C1 segment of cervical spinal cord (tissue), 14 donors: Measurements from ENCODE around the gene CCR2.
"Not testable (repeated sequence)": the region's sequence is repeated elsewhere in the genome, so short reads cannot be mapped to it uniquely, and the experiment has no call there.

Source experiments
- DNase-seq, 14 donors: peaks; one replicate each; lab custom pipeline; 2025; lab: John Stamatoyannopoulos, UW

The CCR2 gene

DNA sequence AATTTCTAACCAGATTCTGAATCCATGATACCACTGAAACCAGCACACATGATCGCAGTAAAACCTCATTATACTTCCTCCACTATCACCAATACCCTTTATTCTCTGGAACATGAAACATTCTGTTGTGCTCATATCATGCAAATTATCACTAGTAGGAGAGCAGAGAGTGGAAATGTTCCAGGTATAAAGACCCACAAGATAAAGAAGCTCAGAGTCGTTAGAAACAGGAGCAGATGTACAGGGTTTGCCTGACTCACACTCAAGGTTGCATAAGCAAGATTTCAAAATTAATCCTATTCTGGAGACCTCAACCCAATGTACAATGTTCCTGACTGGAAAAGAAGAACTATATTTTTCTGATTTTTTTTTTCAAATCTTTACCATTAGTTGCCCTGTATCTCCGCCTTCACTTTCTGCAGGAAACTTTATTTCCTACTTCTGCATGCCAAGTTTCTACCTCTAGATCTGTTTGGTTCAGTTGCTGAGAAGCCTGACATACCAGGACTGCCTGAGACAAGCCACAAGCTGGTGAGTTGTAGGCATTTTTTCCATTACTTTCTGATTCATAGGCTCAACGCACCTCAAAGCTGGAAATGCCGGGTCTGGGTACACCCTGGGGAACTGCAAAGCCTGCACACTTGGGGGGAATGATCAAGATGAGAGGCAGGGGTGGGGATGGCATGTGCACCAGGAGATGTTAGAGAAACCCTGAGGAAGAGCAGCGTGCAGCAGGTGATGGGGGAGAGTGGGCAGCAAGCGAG, at the start of gene CCR2:
TSS of gene CCR2 (plus strand) at position 465 of the 764 bp plus-strand sequence. CDS start 3,417 bp downstream, outside the sequence.
- DNase-seq: no peak

DNA sequence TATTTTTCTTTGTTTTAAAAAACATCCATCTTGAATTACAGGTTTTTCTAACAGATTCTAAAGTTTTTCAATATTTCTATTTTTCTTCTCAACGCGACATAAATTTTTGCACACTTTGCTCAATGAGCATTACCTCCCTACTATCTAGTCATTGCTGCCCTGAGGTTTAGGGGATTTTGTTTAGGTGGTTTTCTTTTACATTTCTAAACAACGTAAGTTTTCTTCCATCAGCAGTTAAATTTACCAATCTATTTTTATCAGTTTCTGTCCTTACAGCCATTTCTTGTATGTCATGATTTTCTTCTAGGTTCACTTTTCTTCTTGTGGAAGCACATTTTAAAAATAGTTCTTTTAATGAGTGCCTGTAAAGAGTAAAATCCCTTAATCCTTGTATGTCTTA, 49.2 kb upstream of the CCR2 start:
- DNase-seq: no peak

DNA sequence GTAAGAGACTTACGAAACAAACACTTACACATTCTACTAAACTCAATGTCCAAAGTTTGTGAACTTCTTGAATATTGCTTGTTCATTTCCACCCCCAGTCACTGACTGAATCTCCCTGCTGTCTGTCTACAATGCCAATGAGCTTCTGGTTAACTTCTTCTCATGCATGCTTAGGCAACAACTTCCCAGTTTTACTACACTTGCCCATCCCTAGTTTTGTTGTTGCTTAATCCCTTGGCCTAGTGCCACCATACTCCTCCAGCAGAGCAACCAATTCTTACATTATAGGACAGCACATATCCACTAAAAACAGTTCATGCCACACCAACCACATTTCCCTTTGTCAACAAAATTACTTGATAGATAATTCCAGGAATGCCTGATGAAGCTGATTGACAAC, 40.9 kb upstream of the CCR2 start:
- DNase-seq: peak in 4 of 14 donors; percentile 4 to 19 (median 15)

DNA sequence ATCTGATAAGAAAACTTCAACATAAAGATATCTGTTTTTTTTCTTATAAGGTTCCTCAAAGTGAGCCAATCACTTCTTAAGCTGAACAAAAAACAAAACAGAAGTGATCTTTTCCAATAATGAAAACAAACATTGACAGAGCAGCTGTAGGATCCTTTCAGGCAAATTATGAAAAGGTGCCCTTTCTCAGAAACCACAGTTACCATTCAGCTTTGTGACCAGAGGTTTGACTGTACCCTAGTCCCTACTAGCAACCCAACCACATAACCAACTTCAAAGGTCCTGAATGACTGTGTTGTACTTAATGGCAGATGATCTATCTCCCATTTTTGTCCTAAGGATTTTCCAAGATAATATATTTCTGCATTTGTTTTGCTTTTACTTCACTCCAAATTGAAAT, 39.4 kb upstream of the CCR2 start:
- DNase-seq: no peak

DNA sequence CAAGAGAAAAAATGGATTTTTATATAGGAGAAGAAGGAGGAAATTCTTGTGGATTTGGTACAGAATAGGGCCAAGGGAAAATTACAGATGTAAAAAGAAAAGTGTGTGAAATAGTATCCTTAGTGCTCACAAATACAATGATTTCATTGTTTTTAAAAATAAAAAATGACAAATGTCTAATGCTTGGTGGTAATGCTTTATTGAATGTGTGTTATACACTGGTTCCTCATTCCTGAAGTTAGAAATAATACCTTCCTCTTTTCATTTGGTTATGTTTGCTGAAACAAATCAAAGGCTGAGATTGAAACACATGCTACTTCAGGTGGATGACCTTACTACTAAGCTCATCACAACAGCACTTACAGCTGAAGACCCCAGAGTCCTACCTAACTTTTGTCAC, 37.7 kb upstream of the CCR2 start:
- DNase-seq: no peak

DNA sequence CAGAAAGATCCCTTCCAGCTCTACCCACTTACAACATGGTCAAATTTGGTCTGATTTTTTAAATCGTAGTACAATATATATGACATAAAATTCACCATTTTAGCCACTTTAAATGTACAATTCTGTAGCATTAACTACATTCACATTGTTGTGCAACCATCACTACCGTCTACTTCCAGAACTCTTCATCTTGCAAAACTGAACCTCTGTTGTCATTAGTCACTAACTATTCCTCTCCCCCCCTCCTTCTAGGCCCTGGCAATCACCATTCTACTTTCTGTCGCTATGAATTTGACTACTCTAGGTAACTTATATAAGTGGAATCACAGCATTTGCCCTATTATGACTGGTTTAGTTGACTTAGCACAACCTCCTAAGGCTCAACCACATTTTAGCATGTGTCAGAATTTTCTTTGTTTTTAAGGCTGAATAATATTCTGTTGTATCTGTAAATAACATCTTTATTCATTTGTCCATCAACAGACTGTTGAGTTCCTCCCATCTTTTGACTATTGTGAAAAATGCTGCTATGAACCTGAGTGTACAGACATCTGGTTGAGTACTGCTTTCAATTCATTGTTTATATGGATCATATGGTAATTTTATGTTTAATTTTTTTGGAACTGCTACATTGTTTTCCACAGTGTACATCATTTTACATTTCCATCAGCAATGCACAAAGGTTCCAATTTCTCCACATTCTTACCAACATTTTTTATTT, 35.5 kb upstream of the CCR2 start:
- DNase-seq: no peak

DNA sequence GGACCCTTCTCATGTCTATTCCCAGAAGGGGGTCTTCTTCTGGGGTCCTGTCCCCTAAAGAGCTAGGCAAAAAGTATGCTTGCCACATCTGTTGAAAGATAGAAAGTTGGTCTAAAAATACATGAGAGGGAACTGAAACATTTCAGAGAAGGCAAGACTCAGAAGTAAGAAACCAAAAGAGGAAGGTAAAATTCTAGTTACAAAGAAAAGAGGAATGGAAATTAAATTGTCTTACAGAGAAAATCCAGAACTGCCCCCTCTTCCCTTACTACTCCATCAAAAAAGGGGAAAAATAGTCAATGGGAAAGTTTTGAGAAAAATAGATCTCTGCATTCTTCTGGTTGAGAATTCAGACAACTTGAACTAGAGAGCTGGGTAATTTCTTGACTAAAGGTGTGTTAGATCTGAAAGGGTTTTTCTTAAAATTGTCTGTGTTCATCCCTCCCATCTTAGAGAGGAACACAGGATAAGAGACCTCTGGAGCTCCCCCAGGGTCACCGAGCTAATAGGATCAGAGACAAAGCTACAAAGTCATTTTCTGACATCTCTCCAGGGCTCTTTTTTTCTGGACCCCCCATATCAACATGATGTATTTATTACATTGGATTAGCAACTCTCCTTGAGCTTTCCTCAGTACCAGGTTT, 32.3 kb upstream of the CCR2 start:
- DNase-seq: no peak

DNA sequence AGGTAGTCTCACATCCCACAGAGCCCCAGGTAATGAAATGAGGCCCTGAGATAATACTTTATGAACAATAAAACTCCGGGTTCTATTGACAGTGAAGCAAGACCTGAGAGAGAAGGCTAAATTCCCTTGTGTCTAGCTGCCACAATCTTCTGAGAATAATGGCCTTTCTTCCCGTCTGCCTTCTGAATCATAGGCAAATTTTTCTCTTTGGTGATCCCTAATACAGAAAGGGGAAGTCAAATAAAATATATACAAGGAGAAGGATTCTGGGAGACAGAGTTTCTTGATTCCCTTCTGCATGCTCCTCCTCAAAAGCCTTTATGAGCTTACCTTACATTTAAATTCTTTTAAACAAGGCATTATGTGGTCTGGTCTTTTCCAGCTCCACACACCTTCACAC, 29.9 kb upstream of the CCR2 start:
- no peak for DNase-seq

DNA sequence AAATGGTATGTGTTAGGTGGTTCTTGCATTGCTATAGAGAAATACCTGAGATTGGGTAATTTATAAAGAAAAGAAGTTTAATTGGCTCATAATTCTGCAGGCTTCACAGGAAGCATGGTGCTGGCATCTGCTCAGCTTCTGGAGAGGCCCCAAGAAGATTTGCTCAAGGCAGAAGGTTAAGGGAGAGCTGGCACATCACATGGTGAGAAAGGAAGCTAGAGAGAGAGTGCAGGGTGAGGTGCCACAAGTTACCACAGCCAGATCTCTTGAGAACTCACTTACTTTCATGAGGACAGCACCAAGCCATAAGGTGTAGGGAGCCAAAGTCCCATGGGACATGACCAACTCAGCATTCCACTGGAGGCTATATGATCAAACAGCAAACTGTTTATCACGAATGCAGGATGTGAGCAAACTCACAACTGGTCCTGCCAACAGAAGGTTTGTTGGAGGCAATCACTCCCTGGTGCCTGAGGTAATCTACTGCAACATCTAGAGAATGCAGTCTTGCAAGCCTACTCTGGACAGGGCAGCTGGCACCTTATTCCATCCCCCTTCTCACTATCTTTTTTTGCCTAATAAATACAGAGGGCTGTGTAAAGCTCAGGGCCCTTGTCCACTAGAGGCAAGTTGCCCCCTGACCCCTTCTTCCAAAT, 28.1 kb upstream of the CCR2 start:
- no peak for DNase-seq

DNA sequence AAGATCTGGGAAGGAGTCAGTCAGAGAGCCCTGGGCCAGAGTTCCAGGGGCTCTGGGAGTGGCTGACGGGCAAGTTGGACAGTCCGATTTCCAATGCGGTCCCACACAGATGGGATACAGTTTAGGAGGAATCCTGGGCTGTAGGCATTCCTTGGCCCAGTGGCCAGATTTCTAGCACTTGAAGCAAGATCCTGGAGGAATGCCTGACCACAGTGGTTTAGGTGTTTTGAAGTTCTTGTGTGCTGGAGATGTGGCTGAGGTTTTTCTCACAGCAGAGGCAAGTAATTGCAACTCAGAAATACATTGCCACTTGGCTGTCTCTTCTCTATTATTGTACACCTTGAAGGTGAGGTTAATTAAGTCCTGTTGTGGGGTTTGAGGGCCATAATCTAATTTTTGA, 23.2 kb upstream of the CCR2 start:
- not testable (repeated sequence) for DNase-seq

DNA sequence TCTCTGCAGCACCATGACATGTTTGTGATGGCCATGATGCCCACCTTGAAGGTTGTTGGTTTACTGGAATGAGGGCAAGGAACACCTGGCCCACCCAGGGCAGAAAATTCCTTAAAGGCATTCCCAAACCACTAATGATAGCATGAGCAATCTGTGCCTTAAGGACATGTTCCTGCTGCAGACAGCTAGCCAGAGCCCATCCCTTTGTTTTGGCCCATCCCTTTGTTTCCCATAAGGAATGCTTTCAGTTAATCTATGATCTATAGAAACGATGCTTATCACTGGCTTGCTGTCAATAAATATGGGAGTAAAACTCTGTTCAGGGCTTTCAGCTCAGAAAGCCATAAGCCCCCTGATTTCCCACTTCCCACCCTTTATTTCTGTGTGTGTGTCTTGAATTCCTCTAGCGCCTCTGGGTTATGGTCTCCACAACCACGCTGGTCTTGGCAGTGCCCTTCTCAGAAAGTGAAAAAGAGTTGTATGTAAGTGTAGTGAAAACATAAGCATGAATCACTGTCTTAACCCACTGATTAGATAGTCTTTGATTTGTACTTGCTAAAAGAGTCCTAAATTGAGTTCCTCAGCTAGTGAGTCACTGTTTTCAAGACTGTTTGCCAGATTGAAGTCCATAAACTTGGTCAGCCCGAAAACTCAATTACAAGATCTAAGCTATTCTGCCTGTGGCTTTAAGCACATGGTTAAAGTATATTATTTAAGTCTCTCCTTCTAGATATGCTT, 19.0 kb upstream of the CCR2 start:
- no peak for DNase-seq

DNA sequence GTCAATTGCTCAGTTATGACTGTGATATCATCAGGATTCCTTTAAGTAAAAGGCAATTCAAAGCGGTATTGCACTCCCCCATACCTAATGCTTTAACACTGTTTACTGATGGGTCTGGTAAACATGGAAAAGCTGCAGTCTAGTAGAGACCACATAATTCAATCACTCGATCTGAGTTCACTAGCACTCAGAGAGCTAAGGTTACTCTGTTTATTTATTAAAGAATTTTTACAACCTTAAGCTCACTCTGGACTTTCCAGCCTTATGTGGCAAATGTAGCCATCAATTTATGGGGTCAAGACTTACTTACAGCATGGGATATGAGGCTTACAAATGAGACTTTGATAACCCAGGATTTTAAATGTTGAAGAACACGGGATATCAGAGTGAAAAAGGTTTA, 18.4 kb upstream of the CCR2 start:
- DNase-seq: no peak

DNA sequence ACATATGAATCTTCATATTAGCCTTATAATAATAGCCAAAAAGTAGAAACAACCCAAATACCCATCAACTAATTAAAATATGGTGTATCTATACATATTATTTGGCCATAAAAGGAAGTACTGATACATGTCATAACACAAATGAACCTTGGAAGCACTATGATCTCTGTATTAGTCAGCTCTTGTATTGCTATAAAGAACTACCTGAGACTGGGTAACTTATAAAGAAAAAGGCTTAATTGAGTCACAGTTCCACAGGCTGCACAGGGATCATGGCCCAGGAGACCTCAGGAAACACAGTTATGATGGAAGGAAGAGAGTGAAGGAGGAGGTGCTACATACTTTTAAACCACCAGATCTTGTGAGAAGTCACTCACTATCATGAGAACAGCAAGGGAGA, 16.0 kb upstream of the CCR2 start:
- no peak for DNase-seq

DNA sequence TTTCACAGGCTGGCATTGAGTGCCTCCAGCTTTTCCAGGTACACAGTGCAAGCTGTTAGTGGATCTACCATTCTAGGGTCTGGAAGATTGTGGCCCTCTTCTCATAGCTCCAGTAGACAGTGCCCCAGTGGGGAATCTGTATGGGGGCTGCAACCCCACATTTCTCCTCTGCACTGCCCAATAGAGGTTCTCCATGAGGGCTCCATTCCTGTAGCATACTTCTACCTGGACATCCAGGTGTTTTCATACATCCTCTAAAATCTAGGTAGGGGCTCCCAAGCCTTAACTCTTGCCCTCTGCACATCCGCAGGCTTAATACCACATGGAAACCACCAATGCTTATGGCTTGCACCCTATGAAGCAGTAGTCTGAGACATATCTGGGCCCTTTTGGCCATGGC, 15.1 kb upstream of the CCR2 start:
- DNase-seq: no peak

DNA sequence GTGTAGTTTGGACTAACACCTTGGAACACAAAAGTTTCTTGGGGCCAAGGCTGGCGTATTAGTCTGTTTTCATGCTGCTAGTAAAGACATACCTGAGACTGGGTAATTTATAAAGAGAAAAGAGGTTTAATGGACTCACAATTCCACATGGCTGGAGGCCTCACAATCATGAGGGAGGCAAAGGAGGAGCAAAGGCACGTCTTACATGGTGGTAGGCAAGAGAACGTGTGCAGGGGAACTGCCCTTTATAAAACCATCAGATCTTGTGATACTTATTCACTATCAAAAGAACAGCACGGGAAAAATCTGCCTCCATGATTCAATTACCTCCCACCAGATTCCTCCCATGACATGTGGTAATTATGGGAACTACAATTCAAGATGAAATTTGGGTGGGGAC, 9.4 kb upstream of the CCR2 start:
- no peak for DNase-seq

DNA sequence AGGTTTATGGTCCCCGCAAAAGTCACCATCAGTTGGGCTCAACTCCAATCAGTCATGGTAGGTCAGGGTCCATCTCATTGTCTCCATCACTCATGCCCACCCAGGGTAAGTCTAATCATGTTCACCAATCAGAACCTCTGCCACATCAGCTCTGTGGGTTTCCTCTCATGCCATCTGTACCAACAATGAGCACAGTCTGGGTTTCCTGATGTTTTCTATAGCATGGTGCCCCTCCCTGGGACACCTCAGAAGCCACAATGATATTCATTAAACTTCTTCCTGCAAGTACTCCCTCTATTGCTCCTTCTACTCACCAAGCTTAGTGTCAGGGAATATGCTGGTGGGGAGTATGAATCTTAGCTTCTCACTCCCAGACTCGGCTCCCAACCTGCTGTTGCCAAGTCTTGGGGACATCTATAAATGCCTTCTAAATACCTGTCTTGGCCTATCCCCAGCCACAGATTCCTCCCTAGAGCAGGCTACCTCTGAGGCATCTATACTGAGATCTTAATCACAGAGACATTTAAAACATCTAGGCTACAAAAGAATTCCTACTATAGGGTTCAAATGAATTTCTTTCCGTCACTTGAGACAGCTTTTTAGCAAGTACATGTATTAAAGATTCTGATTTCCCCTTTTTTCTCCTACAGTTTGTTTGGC, 5.0 kb upstream of the CCR2 start:
- no peak for DNase-seq

DNA sequence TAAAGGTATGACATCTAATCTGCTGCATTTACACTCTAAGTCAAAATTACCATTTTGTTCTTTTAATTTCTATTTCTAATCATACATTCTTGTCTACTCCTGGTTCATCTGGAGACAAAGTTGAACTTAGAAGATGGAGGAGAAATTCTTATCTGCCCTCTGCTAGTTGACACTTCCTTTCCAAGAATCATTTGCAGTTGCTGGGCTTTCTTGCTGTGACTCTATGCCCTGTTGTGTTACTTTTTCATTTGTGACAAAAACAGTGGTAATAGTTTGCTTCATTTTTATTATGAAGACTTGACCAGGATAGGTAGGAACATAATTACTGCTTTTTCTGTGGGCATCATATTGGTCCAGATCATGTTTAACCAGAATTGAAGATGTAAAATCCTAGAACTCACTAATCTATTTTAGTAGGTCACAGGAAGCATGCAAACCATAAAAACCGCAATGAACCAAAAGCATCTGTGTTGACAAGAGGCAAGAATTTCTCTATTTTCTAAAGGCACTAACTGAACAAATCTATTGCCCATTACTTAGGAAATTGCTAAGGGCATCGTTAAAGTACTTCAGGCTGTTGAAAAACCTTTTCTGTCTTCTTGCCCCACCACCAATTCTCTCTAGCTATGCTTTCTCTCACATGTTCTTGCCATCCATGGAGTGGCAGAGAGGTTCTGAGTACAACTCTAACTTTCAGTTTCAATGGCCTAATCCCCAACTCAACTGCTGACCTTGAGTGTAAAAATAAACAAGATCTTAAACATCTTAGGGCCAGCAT, 4.2 kb upstream of the CCR2 start:
- DNase-seq: no peak

DNA sequence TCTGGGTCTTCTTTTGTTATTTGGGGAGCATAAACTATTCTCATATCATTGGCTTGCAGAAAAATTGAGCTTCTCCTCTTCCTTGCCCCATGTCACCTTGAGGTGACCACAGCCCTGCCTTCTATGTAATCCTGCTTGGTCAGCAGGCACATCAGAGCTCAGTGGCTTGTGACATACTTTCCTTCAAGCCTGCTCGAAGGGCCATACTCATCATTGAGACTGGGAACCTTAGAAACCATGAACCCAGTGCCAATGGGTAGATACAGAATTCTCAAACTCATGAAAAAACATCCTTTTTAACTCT, 3.7 kb upstream of the CCR2 start:
- DNase-seq: no peak

DNA sequence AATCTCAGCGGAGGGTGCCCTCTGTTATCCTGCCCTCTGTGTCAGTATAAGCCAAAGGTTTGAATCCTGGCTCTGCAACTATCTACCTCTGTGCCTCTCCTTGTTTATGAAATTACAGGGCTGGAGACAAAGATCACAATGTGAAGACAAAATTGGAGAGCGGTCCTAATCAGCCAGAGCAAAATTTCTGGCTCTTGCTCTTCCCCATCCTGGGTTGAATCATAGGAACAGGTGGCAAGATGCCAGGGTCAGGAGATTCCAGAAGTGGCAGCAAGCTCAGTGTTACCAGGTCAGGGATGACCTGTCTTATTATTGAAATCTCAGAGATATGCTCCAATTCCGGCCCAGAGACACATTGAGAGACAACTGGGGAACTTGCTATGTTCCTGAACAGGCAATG, 2.3 kb upstream of the CCR2 start:
- no peak for DNase-seq

DNA sequence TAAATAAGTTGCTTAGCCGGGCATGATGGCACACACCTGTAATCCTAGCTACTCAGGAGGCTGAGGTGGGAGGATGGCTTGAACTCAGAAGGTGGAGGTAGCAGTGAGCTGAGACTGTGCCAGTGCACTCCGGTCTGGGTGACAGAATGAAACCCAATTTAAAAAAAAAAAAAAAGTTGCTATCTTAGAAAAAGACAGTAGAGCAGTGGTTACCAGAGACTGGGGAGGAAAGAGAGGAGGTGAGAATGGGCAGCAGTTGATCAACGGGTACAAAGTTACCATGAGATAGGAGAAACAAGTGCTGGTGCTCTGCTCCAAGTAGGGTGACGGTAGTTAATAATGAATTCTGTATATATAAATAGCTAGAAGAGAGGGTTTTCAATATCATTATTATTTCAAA, 821 bp upstream of the CCR2 start:
- DNase-seq: no peak

DNA sequence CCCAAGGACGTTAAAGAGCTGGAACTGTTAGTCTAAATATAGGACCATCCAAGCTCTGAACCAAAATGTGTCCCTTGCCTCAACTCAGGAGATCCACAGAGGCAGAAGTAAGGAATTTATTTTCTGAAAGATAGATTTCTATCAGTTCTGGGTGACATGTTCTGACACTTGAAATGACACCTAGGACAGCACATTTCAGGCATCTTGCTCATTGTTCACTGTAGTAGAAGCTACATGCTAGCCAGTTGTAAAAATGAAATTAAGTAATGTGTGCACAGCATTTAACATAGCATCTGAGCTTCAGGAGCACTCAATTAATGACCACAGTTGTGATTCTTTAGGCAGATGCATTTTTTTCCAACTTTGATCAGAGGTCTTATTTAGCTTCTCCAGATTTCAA, 567 bp downstream of the CCR2 start:
- no peak for DNase-seq
